ENCODE results near the gene DHRS12.

Gene DHRS12, protein sequence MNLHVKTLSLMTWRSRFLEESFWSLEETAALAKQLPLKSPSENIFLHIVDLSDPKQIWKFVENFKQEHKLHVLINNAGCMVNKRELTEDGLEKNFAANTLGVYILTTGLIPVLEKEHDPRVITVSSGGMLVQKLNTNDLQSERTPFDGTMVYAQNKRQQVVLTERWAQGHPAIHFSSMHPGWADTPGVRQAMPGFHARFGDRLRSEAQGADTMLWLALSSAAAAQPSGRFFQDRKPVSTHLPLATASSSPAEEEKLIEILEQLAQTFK

GRCh38 chr13:51803422-51804294, at the start of gene DHRS12:
DHRS12 (minus strand) TSS chr13:51804163; CDS start chr13:51799659, 4,504 bp downstream.
- FAIRE-seq (peak; percentile 85), DNase-seq (ENCODE audit: insufficient read length, low spot score) (peak; percentile 75)

- peak; percentile 37 for FAIRE-seq
- peak; percentile 28 for DNase-seq (ENCODE audit: insufficient read length, low spot score)
Measured at GRCh38 chr13:51849145-51850101, 45.5 kb upstream of the DHRS12 start.

GRCh38 chr13:51848674-51849073, 44.7 kb upstream of the DHRS12 start:
- no peak for DNase-seq (ENCODE audit: insufficient read length, low spot score)
- no peak for FAIRE-seq

DNA sequence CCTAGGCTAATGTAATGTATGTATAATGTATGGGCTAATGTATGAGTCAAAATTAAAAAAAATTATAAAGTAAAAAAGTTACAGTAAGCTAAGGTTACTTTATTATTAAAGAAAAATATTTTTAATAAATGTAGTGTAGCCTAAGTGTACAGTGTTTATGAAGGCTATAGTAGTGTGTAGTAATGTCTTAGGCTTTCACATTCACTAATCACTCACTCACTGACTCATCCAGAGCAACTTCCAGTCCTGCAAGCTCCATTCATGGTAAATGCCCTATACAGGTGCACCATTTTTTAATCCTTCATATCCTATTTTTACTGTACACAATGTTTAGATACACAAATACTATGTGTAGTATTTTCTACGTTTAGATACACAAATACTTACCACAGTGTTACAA, 42.8 kb upstream of the DHRS12 start:
- FAIRE-seq (no peak), DNase-seq (ENCODE audit: insufficient read length, low spot score) (no peak)

- DNase-seq (ENCODE audit: insufficient read length, low spot score) (no peak), FAIRE-seq (no peak)
Measured at GRCh38 chr13:51845574-51846318, 41.8 kb upstream of the DHRS12 start.

DNA sequence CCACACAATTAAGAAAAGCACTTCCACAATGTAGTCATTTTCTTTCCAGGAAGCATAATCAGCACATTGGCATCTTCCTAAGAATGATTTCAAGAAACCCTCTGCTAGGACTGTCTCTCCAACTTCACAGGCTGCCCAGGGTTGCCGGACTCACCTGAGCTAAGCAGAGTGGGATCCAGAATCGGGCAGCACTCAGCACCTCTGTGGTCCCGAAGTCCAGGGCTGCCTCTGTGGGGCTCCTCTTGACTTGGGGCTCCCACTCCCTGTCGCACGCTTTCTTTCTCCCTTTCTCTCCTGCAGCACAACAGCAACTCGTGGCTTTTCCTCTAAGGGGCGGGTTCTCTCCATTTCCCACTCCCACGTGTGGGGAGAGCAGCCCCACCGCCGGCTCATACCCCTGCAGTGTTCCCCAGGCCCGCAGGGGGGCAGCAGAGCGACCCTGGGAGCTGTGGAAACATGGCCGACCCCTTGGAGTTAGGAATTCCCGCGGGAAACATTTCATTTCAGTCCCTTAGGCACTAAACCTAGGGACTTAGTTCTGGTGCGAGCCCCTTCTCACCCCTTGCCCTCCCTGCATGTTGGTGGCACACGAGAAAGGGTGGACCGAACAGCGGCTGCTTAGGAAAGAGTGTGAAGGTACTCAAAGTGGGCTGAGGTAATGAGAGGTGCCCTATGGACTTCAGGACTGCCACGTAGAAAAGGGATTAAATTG, 41.1 kb upstream of the DHRS12 start, which contains the start of gene TMEM272:
Gene TMEM272, minus strand, starts transcription at position 316 of the 712 bp plus-strand sequence. CDS start 6,647 bp downstream, outside the sequence.
- DNase-seq (ENCODE audit: insufficient read length, low spot score) (peak; percentile 56), FAIRE-seq (no peak)

GRCh38 chr13:51843529-51843928, 39.6 kb upstream of the DHRS12 start:
- no peak for FAIRE-seq

GRCh38 chr13:51841732-51842131, 37.8 kb upstream of the DHRS12 start:
- FAIRE-seq (no peak), DNase-seq (ENCODE audit: insufficient read length, low spot score) (no peak)

More at GRCh38 chr13:51843529-51843928, 39.6 kb upstream of the DHRS12 start:
- DNase-seq (ENCODE audit: insufficient read length, low spot score): no peak

GRCh38 chr13:51840917-51841316, 37.0 kb upstream of the DHRS12 start:
- DNase-seq (ENCODE audit: insufficient read length, low spot score): no peak
- no peak for FAIRE-seq

DNA sequence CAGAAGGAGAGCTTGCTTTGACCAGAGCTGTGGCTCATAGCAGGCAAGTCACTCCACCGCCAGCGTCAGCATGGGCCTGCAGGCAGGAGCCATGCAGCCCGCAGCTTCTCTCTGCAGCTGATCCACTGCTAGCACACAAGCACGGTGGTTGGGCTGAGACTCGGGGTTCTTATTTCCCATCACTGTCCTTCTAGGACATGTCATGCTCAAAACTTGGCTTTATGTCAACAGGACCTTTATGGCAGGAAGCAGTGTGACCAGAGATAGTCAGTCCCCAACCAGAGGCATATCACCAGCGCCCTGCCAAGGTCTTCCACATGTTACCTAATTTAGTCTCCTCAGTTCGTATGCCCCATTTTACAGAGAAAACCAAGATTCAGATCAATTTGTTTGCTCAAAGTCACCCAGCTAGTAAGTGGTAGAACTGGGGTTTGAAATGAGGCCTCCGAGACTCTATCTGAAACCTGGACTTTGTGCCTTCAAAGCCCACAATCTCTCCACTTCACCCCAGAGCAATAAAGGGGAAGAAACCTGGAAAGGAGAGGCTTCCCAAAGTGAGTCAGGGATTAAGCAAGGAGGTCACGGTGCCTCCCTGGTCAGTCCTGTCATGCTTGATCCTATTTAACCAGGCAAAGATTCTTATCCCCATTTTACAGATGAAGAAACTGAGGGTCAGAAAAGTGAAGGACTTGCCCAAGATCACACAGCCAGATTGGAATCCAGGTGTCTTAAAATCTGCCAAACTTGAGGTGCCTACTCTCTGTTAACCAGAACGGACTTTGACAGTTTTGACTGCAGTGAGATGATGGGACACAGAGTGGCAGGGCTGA, 36.0 kb upstream of the DHRS12 start:
- no peak for FAIRE-seq
- DNase-seq (ENCODE audit: insufficient read length, low spot score): no peak

DNA sequence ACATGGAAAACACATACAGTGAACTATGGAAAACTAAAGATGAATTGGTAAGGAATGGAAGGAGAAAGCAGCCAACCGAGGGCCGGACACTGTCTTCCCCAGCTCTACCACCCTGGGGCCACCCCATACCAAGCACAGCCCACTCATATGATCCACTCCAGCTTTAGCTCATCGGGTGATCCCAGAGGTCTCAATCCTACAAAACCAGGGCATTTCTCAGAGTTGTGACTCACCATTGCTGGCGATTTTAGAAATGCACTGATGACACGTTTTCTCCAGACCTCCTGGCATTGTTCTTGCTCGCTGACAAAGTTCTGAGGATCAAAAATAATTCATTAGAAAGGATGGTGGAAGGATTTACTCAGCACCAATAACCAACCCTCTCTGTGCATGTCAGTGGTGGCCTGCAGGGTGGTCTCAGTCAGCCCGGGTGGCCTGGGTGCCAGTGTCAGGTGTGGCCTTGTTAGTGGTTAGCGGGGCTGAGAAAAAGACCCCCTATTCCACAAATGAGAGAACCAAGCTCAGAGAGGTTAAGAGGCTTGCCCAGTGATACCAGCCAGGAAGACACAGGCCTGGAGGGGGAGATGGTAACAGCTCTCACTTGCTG, 34.4 kb upstream of the DHRS12 start:
- DNase-seq (ENCODE audit: insufficient read length, low spot score) (no peak), FAIRE-seq (no peak)

- FAIRE-seq: no peak
- DNase-seq (ENCODE audit: insufficient read length, low spot score): no peak
Measured at GRCh38 chr13:51837016-51837415, 33.1 kb upstream of the DHRS12 start.

- no peak for DNase-seq (ENCODE audit: insufficient read length, low spot score)
- no peak for FAIRE-seq
Measured at GRCh38 chr13:51834581-51835171, 30.7 kb upstream of the DHRS12 start.

GRCh38 chr13:51833980-51834379, 30.0 kb upstream of the DHRS12 start:
- FAIRE-seq: no peak
- DNase-seq (ENCODE audit: insufficient read length, low spot score): no peak

- peak; percentile 54 for FAIRE-seq
- peak; percentile 29 for DNase-seq (ENCODE audit: insufficient read length, low spot score)
Measured at GRCh38 chr13:51832471-51833152, 28.6 kb upstream of the DHRS12 start.

DNA sequence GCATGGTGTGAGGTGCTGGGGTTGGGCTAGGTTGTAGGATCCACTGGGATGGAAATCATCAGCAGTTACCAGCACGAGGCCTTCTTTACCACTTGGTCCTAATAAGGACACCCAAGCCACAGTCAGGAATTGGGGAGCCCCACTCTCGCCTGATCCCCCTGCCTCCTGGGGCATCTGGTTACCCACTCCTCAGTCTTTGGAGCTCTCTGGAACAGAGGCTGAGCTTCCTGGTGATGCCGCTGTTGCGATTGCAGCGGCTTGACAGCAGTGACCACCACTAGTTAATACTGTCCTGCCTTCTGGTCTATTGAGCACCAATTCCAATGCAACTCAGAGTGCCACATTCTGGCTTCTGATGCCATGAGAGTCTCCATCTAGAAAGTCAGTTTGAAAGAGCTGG, 27.6 kb upstream of the DHRS12 start:
- FAIRE-seq (no peak), DNase-seq (ENCODE audit: insufficient read length, low spot score) (no peak)

GRCh38 chr13:51829568-51829899, 25.6 kb upstream of the DHRS12 start:
- no peak for DNase-seq (ENCODE audit: insufficient read length, low spot score)
- FAIRE-seq: no peak

Measured in GM19239 (cell line).